Neural progenitor cell (in vitro differentiated cells): ENCODE measurements around the gene IL20RA.

Source experiments
- CTCF ChIP-seq: fragments of 200-600 bp; sonication (generic); IDR thresholded peaks from 2 replicates; pipeline ENCODE4 v1.5.1; 2017; ENCODE audit warnings: antibody characterized with exemption, mild to moderate bottlenecking
- EZH2 ChIP-seq: fragments of 200-600 bp; sonication (generic); IDR thresholded peaks from 2 replicates; pipeline ENCODE4 v1.6.1; 2017; ENCODE audit warnings: antibody characterized with exemption, mild to moderate bottlenecking, moderate library complexity
- EZH2phosphoT487 ChIP-seq: fragments of 200-600 bp; sonication (generic); IDR thresholded peaks from 2 replicates; pipeline ENCODE4 v1.6.1; 2017; ENCODE audit warnings: antibody characterized with exemption

GRCh38 chr6:136955123-136955522, 89.6 kb downstream of the IL20RA start:
- TF ChIP-seq CTCF, result no peak
- no peak for TF ChIP-seq EZH2
- TF ChIP-seq EZH2phosphoT487, result no peak
